ENCODE results near the gene LRRC39.

Gene LRRC39

DNA sequence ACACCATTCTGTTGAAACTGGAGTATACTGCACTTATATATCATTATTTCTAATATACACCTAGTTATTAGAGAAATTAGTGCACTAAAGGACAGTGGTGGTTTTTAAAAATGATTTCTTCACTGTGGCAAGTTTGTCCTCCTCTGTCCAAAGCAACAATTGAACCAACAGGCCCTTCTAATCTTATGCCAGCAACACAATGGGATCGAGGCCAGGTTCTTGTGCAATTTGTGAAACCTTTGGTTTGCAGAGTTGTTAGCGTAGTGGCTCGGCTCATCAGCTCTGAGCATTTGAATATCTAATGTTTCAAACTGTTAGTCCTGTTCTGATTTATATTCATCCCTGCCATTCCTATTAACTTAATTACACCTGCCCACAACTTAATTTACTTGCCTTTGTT is 9.9 kb upstream of the LRRC39 start:
- H3K4me3 ChIP-seq (ENCODE audit: low read depth, low read length) = no peak overlapping the region
- H3K27ac ChIP-seq = no peak overlapping the region
- DNase-seq = no peak
- in situ Hi-C loops (cut with HindIII; ENCODE audit: low pct_ligation_motif_present, low sequenced_read_pairs) = no loop called here
- no peaks in the 10 kb centered on the region for H3K27me3 ChIP-seq (replicated peaks)
- TF ChIP-seq, protein P1, sequence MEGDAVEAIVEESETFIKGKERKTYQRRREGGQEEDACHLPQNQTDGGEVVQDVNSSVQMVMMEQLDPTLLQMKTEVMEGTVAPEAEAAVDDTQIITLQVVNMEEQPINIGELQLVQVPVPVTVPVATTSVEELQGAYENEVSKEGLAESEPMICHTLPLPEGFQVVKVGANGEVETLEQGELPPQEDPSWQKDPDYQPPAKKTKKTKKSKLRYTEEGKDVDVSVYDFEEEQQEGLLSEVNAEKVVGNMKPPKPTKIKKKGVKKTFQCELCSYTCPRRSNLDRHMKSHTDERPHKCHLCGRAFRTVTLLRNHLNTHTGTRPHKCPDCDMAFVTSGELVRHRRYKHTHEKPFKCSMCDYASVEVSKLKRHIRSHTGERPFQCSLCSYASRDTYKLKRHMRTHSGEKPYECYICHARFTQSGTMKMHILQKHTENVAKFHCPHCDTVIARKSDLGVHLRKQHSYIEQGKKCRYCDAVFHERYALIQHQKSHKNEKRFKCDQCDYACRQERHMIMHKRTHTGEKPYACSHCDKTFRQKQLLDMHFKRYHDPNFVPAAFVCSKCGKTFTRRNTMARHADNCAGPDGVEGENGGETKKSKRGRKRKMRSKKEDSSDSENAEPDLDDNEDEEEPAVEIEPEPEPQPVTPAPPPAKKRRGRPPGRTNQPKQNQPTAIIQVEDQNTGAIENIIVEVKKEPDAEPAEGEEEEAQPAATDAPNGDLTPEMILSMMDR (IDR thresholded peaks at IDR 0.05; ENCODE audit: low read depth, low read length, missing control alignments) = no peak
- no peaks in the 10 kb centered on the region for H3K36me3 ChIP-seq (replicated peaks)

DNA sequence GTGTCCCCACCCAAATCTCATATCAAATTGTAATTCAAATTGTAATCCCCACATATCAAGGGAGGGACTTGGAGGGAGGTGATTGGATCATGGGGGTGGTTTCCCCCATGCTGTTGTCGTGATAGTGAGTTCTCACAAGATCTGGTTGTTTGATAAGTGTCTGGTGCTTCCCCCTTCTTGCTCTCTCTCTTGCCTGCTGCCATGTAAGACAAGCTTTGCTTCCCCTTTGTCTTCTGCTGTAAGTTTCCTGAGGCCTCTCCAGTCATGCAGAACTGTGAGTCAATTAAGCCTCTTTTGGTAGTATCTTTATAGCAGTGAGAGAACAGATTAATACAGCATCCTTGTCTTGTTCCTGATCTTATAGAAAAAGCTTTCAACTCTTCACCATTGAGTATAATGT is 6.5 kb upstream of the LRRC39 start:
- H3K36me3 ChIP-seq (replicated peaks) = no peaks in the 10 kb centered on the region
- in situ Hi-C loops (cut with HindIII; ENCODE audit: low pct_ligation_motif_present, low sequenced_read_pairs) = no loop called here

DNA sequence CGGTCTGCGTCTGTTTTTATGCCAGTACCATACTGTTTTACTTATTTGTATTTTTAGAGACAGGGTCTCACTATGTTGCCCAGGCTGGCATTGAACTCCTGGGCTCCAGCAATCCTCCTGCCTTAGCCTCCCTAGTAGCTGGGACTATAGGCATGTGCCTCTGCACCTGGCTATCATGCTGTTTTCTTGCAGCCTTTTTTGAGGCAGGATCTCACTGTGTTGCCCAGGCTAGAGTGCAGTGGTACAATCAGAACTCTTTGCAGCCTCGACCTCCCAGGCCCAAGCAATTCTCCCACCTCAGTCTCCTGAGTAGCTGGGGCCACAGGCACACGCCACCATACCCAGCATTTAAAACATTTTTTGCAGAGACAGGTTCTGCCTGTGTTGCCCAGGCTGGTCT is 5.3 kb upstream of the LRRC39 start:
- in situ Hi-C loops (cut with HindIII; ENCODE audit: low pct_ligation_motif_present, low sequenced_read_pairs) = no loop called here
- Histone ChIP-seq H3K27ac (no peak overlapping the region), H3K36me3 (replicated peaks) (no peaks in the 10 kb centered on the region), H3K4me3 (ENCODE audit: low read depth, low read length) (no peak overlapping the region), H3K27me3 (replicated peaks) (no peaks in the 10 kb centered on the region)
- no peak for DNase-seq
- TF ChIP-seq, protein P1 (IDR thresholded peaks at IDR 0.05; ENCODE audit: low read depth, low read length, missing control alignments) = no peak

More for the DNA sequence above, 6.5 kb upstream of the LRRC39 start:
- no peak for DNase-seq
- Histone ChIP-seq H3K4me3 (ENCODE audit: low read depth, low read length) (no peak overlapping the region), H3K27me3 (replicated peaks) (no peaks in the 10 kb centered on the region), H3K27ac (no peak overlapping the region)
- TF ChIP-seq, protein P1 (IDR thresholded peaks at IDR 0.05; ENCODE audit: low read depth, low read length, missing control alignments) = no peak

DNA sequence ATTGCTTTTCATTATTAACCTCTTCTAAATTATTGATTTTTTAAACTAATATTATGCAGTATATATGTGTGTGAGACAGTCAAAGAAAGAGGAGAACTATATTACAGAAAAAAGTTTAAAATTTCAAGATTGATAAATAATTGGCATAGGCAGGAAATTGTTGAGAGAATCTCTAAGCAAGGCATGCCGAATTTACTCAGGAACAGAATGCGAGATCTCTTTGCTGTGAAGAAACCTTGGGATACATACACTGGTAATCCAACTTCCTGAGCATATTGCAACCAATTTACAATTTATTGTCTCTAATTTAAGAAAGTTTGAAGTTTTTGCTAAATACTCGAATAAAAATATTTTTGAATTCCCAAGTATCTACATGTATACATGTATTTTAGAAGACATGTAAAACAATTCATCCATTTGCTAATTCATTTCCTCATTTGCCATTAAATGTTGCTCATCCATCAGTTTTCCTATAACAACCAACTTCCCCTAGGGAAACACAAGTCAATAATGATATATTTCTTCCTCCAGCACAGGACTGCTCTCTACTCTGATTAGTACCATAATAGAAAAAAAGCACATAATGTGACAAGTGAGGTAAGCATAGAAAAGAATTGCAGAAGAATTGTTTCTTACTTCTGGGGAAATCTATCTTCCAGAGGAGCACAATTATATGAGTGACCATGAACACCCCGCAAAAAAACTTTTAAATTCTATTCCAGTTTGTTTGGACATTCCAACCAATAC is 588 bp downstream of the LRRC39 start:
- no peak for DNase-seq
- Histone ChIP-seq H3K36me3 (replicated peaks) (no peaks in the 10 kb centered on the region), H3K27ac (no peak overlapping the region), H3K27me3 (replicated peaks) (no peaks in the 10 kb centered on the region), H3K4me3 (ENCODE audit: low read depth, low read length) (no peak overlapping the region)
- in situ Hi-C loops (cut with HindIII; ENCODE audit: low pct_ligation_motif_present, low sequenced_read_pairs) = no loop called here
- TF ChIP-seq, protein P1 (IDR thresholded peaks at IDR 0.05; ENCODE audit: low read depth, low read length, missing control alignments) = no peak

DNA sequence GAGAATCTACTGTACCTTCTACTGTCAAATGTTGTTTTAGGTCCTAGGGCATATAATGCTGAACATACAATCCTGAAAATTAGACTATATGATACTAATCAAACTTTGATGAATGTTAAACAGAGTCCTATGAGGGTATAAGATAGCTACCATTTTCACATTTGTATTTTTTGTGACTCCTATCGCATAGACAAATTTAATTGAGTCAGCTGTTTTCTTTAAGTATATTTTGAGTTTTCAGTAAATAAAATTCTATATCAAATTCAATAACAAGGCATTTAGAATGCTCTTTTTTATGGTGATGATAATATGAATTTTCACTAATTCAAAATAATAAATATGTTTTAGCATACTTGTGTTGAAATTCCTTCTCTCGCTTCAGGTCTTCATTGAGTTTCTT is 10.0 kb downstream of the LRRC39 start:
- DNase-seq = no peak
- Histone ChIP-seq H3K36me3 (replicated peaks) (no peaks in the 10 kb centered on the region), H3K27ac (no peak overlapping the region), H3K4me3 (ENCODE audit: low read depth, low read length) (no peak overlapping the region), H3K27me3 (replicated peaks) (no peaks in the 10 kb centered on the region)
- in situ Hi-C loops (cut with HindIII; ENCODE audit: low pct_ligation_motif_present, low sequenced_read_pairs) = no loop called here
- TF ChIP-seq, protein P1 (IDR thresholded peaks at IDR 0.05; ENCODE audit: low read depth, low read length, missing control alignments) = no peak

DNA sequence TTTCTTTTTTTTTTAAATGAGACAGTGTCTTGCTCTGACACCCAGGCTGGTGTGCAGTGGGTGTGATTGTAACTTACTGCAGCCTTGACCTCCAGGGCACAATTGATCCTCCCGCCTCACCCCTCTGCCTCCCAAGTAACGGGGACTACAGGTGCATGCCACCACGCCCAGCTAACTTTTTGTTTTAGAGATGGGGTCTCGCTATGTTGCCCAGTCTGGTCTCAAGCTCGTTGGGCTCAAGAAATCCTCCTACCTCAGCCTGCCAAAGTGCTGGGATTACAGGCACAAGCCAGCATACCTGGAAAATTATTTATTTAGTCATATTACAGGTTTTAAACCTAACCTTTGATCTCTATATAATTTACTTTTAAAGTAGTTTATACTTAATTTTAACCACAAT is 13.4 kb downstream of the LRRC39 start:
- TF ChIP-seq, protein P1 (IDR thresholded peaks at IDR 0.05; ENCODE audit: low read depth, low read length, missing control alignments) = no peak
- Histone ChIP-seq H3K36me3 (replicated peaks) (no peaks in the 10 kb centered on the region), H3K27ac (no peak overlapping the region), H3K27me3 (replicated peaks) (no peaks in the 10 kb centered on the region), H3K4me3 (ENCODE audit: low read depth, low read length) (no peak overlapping the region)
- in situ Hi-C loops (cut with HindIII; ENCODE audit: low pct_ligation_motif_present, low sequenced_read_pairs) = no loop called here
- DNase-seq = no peak

Data from brain microvascular endothelial cell (primary cell).